ENCODE measurements around the gene CCT6B. TPM values are rescaled to one million over a fixed set of nuclear protein-coding genes. Genes with fewer than 3 reads are reported as not detected.

Gene CCT6B
- total RNA-seq, 1 experiment from 2014 or later, result 0.52 TPM

DNA sequence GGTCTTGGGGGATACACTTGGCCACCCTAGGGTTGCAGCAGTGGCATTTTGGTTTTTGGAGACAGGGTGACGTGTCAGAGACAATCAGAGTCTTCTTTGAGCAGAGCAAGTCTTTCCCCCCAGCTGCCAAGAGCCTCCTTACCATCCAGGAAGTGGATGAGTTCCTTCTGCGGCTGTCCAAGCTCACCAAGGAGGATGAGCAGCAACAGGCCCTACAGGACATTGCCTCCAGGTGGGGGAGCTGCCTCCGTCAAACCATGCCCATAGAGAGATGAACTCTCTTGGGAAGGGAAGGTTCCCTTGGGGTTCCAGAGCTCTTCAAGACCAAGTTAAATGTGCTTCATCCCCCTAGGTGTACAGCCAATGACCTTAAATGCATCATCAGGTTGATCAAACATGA lies 30.3 kb upstream of the CCT6B start:
- Mint-ChIP-seq H3K4me3 (ENCODE audit: low read depth, unreplicated experiment) (no peak overlapping the region), H3K36me3 (ENCODE audit: insufficient read depth, unreplicated experiment) (peaks cover 12% of the 10 kb centered on the region), H3K9me3 (ENCODE audit: low read depth, unreplicated experiment) (no peaks in the 10 kb centered on the region), H3K27me3 (ENCODE audit: unreplicated experiment) (no peaks in the 10 kb centered on the region), H3K27ac (ENCODE audit: unreplicated experiment) (no peak overlapping the region), H3K4me1 (ENCODE audit: low read depth, unreplicated experiment) (no peaks in the 10 kb centered on the region)
- no peak for DNase-seq
- intact Hi-C loops (cut with micrococcal nuclease; ENCODE audit: unreplicated experiment), result no loop called here
- CTCF ChIA-PET, result interaction anchor here (1.0 kb wide), 1 partner anchor 98 kb away, joined by 3 read pairs; no protein-coding TSS in a partner anchor
- no peak for TF ChIP-seq CTCF (IDR thresholded peaks at IDR 0.05; ENCODE audit: unreplicated experiment)
- BruUV-seq (replicated peaks), result no TSS peak

DNA sequence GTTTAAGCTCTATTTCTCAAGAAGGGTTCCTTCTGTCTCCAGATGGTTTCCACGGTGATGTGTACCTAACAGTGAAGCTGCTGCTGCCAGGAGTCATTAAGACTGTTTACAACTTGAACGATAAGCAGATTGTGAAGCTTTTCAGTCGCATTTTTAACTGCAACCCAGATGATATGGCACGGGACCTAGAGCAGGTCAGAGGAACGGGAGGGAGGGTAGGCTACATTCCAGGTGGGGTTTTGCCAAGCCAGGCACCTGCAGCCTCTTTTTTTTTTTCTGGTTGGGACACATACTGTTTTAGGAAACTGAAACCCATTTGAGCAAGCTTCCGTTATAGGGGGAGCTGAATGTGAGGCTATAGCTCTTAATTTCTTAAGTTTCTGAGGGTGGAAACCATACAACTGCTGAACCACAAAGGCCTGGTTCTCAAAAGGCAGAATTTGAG lies 29.7 kb upstream of the CCT6B start:
- DNase-seq, result no peak
- CTCF ChIA-PET, result interaction anchor here (0.7 to 1.0 kb wide), 2 partner anchors 98 to 341 kb away, joined by 3 to 5 read pairs; no protein-coding TSS in a partner anchor
- Mint-ChIP-seq H3K27me3 (ENCODE audit: unreplicated experiment) (no peaks in the 10 kb centered on the region), H3K4me1 (ENCODE audit: low read depth, unreplicated experiment) (no peaks in the 10 kb centered on the region), H3K4me3 (ENCODE audit: low read depth, unreplicated experiment) (no peak overlapping the region), H3K27ac (ENCODE audit: unreplicated experiment) (no peak overlapping the region), H3K36me3 (ENCODE audit: insufficient read depth, unreplicated experiment) (peaks cover 12% of the 10 kb centered on the region), H3K9me3 (ENCODE audit: low read depth, unreplicated experiment) (no peaks in the 10 kb centered on the region)
- no peak for TF ChIP-seq CTCF (IDR thresholded peaks at IDR 0.05; ENCODE audit: unreplicated experiment)
- BruUV-seq (replicated peaks), result no TSS peak
- intact Hi-C loops (cut with micrococcal nuclease; ENCODE audit: unreplicated experiment), result no loop called here

DNA sequence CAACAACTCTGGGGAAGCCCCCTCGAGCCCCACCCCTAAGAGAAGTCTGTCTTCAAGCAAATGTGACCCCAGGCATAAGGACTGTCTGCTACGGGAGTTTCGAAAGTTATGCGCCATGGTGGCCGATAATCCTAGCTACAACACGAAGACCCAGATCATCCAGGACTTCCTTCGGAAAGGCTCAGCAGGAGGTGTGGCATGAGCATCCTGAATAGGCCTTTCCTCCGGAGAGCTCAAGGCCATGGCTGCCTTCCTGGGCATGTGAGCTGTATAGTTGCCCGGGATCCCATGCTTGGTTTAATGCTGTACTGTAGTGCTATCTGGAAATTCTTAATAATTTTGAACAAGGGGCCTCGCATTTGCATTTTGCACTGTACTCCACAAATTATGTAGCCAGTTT lies 28.2 kb upstream of the CCT6B start:
- TF ChIP-seq CTCF (IDR thresholded peaks at IDR 0.05; ENCODE audit: unreplicated experiment), result no peak
- Mint-ChIP-seq H3K27me3 (ENCODE audit: unreplicated experiment) (no peaks in the 10 kb centered on the region), H3K36me3 (ENCODE audit: insufficient read depth, unreplicated experiment) (peaks cover 8% of the 10 kb centered on the region), H3K9me3 (ENCODE audit: low read depth, unreplicated experiment) (no peaks in the 10 kb centered on the region), H3K4me3 (ENCODE audit: low read depth, unreplicated experiment) (no peak overlapping the region), H3K4me1 (ENCODE audit: low read depth, unreplicated experiment) (no peaks in the 10 kb centered on the region), H3K27ac (ENCODE audit: unreplicated experiment) (no peak overlapping the region)
- no peak for DNase-seq
- intact Hi-C loops (cut with micrococcal nuclease; ENCODE audit: unreplicated experiment), result no loop called here
- no TSS peak for BruUV-seq (replicated peaks)
- CTCF ChIA-PET, result interaction anchor here (0.6 kb wide), 1 partner anchor 82 kb away, joined by 3 read pairs; no protein-coding TSS in a partner anchor

DNA sequence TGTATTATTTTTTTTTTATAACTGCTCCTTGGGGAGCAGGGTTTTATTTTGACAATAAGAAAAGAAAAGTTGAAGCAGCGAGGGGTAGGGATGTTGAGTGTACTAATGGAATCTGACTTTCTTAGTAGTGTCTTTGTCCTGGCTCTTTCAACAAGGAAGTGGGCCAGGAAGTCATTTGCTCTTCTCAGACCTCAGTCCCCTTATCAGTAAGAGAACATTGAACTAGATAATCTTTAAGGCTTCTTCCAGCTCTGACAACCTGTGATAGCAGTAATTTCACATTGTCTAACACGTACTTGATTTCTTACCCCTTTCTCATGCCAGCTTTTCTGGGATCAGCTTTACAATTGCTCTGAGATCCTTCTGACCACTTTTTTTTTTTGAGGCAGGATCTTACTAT lies 27.4 kb upstream of the CCT6B start:
- no peak for DNase-seq
- Mint-ChIP-seq H3K4me1 (ENCODE audit: low read depth, unreplicated experiment) (no peaks in the 10 kb centered on the region), H3K27ac (ENCODE audit: unreplicated experiment) (no peak overlapping the region), H3K9me3 (ENCODE audit: low read depth, unreplicated experiment) (no peaks in the 10 kb centered on the region), H3K4me3 (ENCODE audit: low read depth, unreplicated experiment) (no peak overlapping the region), H3K27me3 (ENCODE audit: unreplicated experiment) (no peaks in the 10 kb centered on the region), H3K36me3 (ENCODE audit: insufficient read depth, unreplicated experiment) (peaks cover 8% of the 10 kb centered on the region)
- BruUV-seq (replicated peaks), result no TSS peak
- intact Hi-C loops (cut with micrococcal nuclease; ENCODE audit: unreplicated experiment), result no loop called here
- TF ChIP-seq CTCF (IDR thresholded peaks at IDR 0.05; ENCODE audit: unreplicated experiment), result no peak
- CTCF ChIA-PET, result no interaction called here

All from Calu3 (cell line).